ENCODE results near the gene MEG3.

GRCh38 chr14:100804138-100804537 lies 21.8 kb upstream of the MEG3 start:
- TF ChIP-seq POLR2AphosphoS5 (IDR thresholded peaks at IDR 0.05; ENCODE audit: low read depth, low read length): no peak
- no peak for TF ChIP-seq CTCF (IDR thresholded peaks at IDR 0.05)
- TF ChIP-seq, protein P1, sequence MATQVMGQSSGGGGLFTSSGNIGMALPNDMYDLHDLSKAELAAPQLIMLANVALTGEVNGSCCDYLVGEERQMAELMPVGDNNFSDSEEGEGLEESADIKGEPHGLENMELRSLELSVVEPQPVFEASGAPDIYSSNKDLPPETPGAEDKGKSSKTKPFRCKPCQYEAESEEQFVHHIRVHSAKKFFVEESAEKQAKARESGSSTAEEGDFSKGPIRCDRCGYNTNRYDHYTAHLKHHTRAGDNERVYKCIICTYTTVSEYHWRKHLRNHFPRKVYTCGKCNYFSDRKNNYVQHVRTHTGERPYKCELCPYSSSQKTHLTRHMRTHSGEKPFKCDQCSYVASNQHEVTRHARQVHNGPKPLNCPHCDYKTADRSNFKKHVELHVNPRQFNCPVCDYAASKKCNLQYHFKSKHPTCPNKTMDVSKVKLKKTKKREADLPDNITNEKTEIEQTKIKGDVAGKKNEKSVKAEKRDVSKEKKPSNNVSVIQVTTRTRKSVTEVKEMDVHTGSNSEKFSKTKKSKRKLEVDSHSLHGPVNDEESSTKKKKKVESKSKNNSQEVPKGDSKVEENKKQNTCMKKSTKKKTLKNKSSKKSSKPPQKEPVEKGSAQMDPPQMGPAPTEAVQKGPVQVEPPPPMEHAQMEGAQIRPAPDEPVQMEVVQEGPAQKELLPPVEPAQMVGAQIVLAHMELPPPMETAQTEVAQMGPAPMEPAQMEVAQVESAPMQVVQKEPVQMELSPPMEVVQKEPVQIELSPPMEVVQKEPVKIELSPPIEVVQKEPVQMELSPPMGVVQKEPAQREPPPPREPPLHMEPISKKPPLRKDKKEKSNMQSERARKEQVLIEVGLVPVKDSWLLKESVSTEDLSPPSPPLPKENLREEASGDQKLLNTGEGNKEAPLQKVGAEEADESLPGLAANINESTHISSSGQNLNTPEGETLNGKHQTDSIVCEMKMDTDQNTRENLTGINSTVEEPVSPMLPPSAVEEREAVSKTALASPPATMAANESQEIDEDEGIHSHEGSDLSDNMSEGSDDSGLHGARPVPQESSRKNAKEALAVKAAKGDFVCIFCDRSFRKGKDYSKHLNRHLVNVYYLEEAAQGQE (IDR thresholded peaks at IDR 0.05; ENCODE audit: insufficient read depth in 1 of 2, low read depth in 2 of 2, low read length in 1 of 2): no peak

All from Panc1 (cell line).